Measurements from ENCODE around the gene TMEM9.
A peak's percentile ranks its signal among the peaks of the same experiment; 100 is the strongest.

TMEM9 gene

DNA sequence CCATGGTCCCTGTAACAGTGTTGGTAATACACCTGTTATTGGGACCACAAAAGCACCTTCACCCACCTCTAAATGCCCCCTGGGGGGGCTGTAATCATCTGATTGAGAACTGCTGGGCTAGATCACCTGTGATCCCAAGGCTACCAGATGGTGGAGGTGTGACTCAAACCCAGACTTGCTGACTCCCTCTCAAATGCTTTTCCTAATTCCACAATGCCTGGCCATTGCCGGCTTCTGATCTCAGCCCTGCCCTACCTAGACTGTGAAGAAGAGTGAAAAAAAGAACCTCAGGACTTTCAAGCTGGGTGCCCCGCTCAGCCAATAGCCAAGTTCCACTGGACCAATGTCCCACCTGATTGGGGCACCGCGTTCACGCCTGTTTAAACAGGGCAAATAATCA, 9.6 kb downstream of the TMEM9 start:
- DNase-seq, result no peak

DNA sequence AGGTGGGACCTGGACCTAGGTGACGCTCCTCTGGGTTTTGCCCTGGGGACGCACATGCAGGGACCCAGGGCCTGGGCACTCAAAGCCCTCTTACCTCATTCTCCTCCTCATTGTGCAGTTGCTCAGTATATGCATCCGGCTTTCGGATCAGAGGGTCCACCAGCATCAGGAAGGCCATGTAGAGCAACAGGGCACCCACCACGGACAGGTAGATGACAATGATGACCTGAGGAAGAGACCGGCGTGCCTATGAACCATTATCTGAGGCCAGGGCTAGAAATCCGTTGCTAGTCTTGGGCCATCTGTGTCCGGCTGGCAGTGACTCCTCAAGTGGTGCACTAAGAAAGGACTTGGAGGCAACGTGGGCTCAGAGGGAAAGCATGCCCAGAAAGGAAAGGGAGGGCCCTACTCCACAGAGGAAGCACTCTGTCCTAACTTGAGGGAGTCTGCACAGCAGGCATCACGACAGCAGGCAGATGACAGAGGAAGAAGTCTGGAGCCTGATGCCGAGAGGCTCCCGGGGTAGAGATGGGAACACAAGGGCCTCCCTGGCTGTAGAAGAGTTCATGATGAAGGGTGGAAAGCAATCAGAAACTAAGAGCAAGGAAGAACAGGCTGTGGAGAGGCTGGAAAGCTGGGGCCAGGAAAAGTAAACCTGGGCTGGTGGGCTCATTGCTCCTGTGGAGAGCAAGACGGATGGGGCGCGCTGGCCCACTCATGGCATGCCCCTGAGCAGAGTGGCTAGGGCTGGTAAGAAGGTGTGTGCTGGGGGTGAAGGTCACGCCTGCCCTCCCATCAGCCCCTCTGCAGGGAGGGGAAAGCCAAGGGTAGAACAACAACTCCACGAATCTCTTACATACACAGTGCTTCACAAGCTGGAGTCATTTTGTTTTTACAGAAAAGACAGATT, 10.3 kb downstream of the TMEM9 start:
- DNase-seq, result no peak

GRCh38 chr1:201142849-201143725, 11.2 kb downstream of the TMEM9 start:
- no peak for DNase-seq

DNA sequence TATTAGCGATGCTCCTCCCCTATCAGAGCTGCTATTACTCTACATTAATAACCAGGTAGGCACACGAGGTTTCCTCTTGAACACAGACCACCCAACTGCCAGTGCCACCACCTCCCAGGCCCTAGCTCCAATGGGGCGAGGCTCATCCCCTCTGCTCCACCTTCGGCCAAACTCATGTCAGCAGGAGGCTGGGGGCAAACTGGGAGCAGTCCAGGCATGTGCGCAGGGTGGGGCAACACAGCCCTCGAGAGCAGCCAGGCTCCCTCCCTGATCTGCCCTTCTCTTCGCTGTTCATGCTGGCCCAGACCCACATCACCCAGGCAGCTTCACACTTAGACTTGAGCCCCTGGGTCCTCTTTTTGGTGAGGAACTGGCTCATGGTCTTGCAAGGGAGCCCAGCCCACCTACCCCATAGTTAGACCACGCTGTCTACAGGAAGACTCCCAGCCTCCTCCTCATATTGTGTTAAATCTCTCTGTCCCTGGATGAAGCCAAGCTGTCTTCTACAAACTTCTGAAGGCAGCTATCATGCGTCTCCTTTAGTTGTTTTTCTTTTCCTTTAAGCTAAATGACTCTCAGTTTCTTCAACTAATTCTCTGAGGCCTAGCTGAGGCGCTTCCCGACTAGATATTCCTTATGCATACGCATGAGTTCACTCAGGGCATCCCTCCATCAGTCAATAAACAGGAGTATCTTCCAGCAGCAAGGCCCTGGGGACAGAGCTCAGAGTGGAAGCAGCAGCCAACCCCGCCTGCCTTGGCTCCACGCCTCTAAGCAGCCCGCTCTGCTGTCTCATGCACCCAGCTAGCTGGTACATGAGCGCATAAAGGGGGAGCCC, 12.0 kb downstream of the TMEM9 start:
- DNase-seq, result no peak

DNA sequence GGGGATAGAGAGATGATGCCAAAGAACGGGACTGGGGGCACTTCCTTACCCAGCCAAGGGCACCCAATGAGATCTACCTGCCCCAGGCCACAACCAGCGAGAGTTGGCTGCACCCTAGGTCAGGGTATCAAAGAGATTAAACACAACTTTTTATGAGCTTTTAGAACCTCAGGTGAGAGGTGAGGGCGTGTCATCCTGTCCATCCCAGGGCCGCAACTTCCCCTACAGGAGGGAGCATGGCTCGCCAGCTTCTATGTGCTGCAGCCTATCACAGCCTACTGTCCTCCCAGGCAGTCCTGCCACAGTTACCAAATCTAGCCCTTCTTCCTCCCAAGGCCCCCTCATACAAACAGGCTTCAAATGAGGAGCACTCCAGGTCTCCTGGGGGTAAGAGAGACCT, 12.9 kb downstream of the TMEM9 start:
- no peak for DNase-seq

DNA sequence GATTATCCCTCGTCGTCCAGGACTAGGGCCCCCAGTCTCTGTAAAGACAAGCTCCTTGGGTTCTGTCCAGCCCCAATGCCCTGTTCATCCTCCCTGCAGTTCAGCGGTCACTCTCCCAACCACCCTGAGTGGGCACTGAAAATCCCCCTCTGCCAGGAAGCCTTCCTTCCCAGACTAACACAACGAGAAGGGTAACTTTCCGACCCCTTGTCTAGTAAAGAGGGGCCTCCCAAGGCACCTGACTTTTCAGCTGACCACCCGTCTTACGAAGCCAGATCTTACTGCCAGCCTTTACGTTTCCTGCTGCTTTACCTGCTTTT, 13.4 kb downstream of the TMEM9 start:
- DNase-seq, result no peak

DNA sequence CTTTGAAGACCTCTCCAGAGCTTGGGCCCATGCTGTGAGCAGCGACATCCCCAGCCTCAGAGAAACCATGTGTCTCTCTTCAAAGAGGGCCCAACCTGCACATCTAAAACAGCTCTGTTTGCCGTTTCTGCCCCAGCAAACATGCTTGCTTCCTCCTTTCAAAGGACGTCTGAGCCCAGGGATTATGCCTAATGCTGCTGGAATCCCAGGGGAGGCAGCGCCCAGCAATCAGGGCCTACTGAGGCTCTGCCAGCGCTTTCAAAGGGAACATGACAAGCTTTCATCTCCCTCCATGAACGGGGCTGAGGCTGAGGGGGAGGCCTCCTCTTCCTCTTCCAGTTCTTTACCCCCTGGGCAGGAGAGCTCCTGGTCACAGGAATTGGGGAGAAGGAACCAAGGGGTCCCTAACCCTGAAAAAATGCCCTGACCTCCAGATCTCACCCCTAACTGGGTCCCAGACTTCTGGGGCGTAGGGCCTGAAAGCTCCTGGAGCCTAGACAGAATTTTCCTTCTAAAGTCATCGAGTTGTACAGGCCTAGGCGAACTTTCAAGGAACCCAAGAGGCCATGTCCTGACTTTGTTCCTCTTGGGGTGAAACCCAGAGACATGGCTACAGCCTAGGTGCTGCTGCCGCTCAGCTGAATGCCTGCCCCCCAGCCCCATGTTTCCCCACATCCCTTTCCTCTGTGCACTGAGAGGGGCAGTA, 13.9 kb downstream of the TMEM9 start:
- no peak for DNase-seq

GRCh38 chr1:201139756-201140155, 14.5 kb downstream of the TMEM9 start:
- no peak for DNase-seq

GRCh38 chr1:201139306-201139705, 15.0 kb downstream of the TMEM9 start:
- DNase-seq, result no peak

DNA sequence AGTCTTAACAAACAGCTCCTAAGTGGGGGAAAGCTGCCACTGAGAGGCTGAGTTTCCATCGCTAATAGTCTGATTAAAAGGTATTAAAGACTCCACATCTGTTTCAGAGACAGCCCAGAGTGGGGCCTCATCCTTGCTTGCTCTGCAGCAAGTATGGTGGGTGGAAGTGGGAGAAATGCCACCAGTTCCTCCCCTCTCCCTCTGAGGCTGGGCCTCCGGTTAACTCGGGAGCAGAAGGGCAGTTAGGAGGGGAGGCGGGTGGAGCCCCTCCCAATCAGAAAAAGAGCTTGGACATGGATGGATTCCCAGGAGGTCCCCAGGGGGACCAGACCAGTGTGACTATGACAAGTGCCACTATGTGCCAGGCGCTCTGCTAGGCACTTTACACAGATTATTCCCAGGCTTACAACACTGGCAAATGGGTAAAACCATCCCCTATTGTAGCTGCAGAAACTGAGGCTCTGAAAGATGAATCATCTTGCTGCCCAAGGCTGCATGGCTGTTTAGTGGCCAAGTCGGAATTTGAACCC, 15.9 kb downstream of the TMEM9 start:
- no peak for DNase-seq

- DNase-seq, result peak; percentile 91
These were observed 16.5 kb downstream of the TMEM9 start for GRCh38 chr1:201137579-201138310.

- DNase-seq, result no peak
These were observed 17.3 kb downstream of the TMEM9 start for GRCh38 chr1:201137024-201137392.

- no peak for DNase-seq
These were observed 17.8 kb downstream of the TMEM9 start for GRCh38 chr1:201136355-201137023.

- DNase-seq, result no peak
These were observed 19.9 kb downstream of the TMEM9 start for GRCh38 chr1:201134405-201134804.

DNA sequence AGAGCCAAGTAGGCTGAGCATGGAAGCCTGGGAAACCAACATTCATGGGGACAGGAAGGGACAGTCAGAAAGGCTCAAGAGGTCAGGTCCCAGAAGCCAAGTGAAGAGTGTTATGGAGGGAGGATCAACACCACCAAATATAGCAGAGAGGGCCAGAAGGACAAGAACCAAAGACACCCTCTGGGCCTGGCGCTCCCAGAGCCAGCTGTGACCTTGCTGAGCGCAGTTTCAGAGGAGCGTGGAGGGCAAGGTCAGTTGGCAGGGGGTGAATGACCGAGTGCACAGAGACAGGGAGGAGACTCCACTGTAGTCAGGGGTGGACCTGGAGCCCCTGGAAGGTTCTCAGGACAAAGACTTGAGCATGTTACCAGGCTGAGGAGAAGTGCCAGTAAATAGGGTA, 22.9 kb downstream of the TMEM9 start:
- DNase-seq, result no peak

DNA sequence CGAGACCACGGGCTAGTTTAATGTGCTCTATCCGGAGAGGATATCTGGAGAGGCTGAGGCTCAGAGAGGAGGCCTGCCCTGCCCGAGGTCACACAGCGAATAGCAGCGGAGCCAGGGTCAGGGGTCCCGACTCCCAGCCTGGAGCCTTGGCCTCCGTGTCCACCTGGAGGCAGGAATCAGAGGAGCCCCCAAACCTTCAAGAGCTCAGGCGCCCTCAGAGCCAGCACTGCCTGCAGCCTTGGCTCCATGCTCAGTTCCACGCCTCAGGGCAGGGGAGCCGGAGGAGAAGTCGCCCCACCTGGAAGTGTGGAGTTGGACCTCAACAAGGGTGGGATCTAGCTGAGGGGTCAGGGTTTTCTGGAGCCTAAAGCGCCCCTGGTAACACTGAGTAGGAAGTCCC, 25.3 kb downstream of the TMEM9 start:
- DNase-seq, result no peak

- no peak for DNase-seq
These were observed 25.8 kb downstream of the TMEM9 start for GRCh38 chr1:201128476-201128875.

- peak; percentile 84 for DNase-seq
These were observed 26.4 kb downstream of the TMEM9 start for GRCh38 chr1:201127755-201128455.

DNA sequence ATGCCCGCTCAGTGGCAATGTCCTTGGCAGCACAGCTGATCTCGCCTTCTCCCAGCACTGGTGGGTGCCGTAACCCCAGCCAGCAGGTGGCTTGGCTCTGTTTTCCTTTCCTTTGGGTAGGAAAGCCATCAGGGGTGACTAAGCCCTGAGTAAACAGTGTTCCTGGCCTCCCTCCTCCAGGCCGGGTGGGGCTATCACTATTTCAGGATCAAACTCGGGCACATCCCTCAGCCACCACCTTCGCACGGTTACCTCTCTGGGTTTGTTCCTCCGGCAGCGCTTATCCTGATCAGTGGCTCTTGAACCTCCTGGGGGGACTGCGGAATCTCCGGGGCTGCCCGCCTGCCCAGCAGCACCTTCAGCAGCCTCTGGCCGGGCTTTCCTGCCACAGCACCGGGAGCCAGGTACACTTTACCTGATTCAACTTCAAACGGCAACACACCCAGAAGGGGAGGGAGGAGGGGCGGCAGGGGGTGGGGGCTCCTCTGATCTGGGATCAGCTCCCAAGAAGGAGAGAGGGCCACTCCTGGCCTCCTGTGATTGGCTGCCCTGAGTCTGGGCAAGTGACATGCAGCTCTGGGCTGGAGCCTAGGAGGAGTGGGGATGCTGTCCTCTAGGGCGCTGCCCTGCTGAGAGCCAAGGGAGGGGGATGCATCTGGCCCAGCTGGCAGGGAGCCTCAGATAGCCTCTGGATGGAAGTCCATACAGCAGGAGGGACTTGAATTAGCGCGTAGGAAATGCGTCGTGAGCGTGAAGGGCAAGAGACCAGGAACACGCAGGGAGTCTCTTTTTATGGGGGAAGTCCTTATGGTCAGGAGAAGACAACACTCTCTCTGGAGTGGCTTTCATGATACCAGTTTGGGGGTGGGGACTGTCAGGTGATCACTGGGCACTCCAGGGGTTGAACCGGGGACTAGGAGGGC, 27.2 kb downstream of the TMEM9 start, which contains the start of gene ASCL5:
TSS of gene ASCL5 (minus strand) at position 353 of the 923 bp plus-strand sequence. CDS start 11,812 bp downstream, outside the sequence.
- DNase-seq, result no peak

Measured in fibroblast of skin of abdomen (primary cell).